Lower leg skin (tissue), 3 donors: Measurements from ENCODE around the gene ZNF805.

Experiments used
- POLR2A ChIP-seq, 2 donors: fragments of 450-650 bp; IDR thresholded peaks; one replicate each; pipeline ENCODE4 v1.6.1; 2016 to 2017; ENCODE audit warnings: antibody characterized with exemption in 2 of 2, mild to moderate bottlenecking in 1 of 2, moderate library complexity in 1 of 2
- TF ChIP-seq, protein P1 (sequence below), 3 donors: fragments of 450-650 bp; IDR thresholded peaks; one replicate each; pipeline ENCODE4 v1.5.1; 2016; ENCODE audit warnings: antibody characterized with exemption in 3 of 3, mild to moderate bottlenecking in 3 of 3, moderate library complexity in 2 of 3

- TF ChIP-seq, protein P1, sequence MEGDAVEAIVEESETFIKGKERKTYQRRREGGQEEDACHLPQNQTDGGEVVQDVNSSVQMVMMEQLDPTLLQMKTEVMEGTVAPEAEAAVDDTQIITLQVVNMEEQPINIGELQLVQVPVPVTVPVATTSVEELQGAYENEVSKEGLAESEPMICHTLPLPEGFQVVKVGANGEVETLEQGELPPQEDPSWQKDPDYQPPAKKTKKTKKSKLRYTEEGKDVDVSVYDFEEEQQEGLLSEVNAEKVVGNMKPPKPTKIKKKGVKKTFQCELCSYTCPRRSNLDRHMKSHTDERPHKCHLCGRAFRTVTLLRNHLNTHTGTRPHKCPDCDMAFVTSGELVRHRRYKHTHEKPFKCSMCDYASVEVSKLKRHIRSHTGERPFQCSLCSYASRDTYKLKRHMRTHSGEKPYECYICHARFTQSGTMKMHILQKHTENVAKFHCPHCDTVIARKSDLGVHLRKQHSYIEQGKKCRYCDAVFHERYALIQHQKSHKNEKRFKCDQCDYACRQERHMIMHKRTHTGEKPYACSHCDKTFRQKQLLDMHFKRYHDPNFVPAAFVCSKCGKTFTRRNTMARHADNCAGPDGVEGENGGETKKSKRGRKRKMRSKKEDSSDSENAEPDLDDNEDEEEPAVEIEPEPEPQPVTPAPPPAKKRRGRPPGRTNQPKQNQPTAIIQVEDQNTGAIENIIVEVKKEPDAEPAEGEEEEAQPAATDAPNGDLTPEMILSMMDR (IDR thresholded peaks at IDR 0.05): no peak
- TF ChIP-seq POLR2A (IDR thresholded peaks at IDR 0.05): no peak
Observed at GRCh38 chr19:57248646-57249045, 8.2 kb downstream of the ZNF805 start.
